NCI-H510A treated with DMSO at 0.1 percent for 48 hours (cell line): ENCODE results near the gene BCAS3.

ENCODE experiments used
- DNase-seq: peaks from one replicate; lab custom pipeline; 2025; lab: John Stamatoyannopoulos, UW

Gene BCAS3

GRCh38 chr17:61316633-61317032 lies 639.0 kb downstream of the BCAS3 start:
- DNase-seq: no peak

- DNase-seq: no peak
Observed at GRCh38 chr17:61317779-61318178, 640.1 kb downstream of the BCAS3 start.

- no peak for DNase-seq
Observed at GRCh38 chr17:61318684-61319098, 641.0 kb downstream of the BCAS3 start.

- DNase-seq: no peak
Observed at GRCh38 chr17:61321344-61321743, 643.7 kb downstream of the BCAS3 start.

GRCh38 chr17:61322325-61323002 lies 644.8 kb downstream of the BCAS3 start:
- DNase-seq: no peak

GRCh38 chr17:61323003-61323908 lies 645.6 kb downstream of the BCAS3 start:
- DNase-seq: no peak

GRCh38 chr17:61323909-61324868 lies 646.5 kb downstream of the BCAS3 start:
- DNase-seq: no peak

- DNase-seq: no peak
Observed at GRCh38 chr17:61324950-61325349, 647.3 kb downstream of the BCAS3 start.

GRCh38 chr17:61325382-61326073 lies 647.9 kb downstream of the BCAS3 start:
- no peak for DNase-seq

GRCh38 chr17:61326330-61326729 lies 648.7 kb downstream of the BCAS3 start:
- no peak for DNase-seq

GRCh38 chr17:61328351-61328750 lies 650.7 kb downstream of the BCAS3 start:
- DNase-seq: no peak

- no peak for DNase-seq
Observed at GRCh38 chr17:61330174-61331150, 652.8 kb downstream of the BCAS3 start.

GRCh38 chr17:61331178-61331577 lies 653.5 kb downstream of the BCAS3 start:
- no peak for DNase-seq

GRCh38 chr17:61331886-61332285 lies 654.2 kb downstream of the BCAS3 start:
- DNase-seq: no peak

GRCh38 chr17:61333136-61333535 lies 655.5 kb downstream of the BCAS3 start:
- no peak for DNase-seq

- DNase-seq: no peak
Observed at GRCh38 chr17:61334673-61335072, 657.0 kb downstream of the BCAS3 start.

GRCh38 chr17:61335105-61335844 lies 657.6 kb downstream of the BCAS3 start:
- no peak for DNase-seq

GRCh38 chr17:61335845-61336655 lies 658.4 kb downstream of the BCAS3 start:
- peak; percentile 97 for DNase-seq

- no peak for DNase-seq
Observed at GRCh38 chr17:61337290-61337689, 659.6 kb downstream of the BCAS3 start.
